ENCODE results near the gene RIPK1. TPM values are rescaled to one million over a fixed set of nuclear protein-coding genes. Genes with fewer than 3 reads are reported as not detected.

Gene RIPK1
- total and polyA plus RNA-seq, 8 donors, result 18.9 to 24.9 (median 22.4) TPM

DNA sequence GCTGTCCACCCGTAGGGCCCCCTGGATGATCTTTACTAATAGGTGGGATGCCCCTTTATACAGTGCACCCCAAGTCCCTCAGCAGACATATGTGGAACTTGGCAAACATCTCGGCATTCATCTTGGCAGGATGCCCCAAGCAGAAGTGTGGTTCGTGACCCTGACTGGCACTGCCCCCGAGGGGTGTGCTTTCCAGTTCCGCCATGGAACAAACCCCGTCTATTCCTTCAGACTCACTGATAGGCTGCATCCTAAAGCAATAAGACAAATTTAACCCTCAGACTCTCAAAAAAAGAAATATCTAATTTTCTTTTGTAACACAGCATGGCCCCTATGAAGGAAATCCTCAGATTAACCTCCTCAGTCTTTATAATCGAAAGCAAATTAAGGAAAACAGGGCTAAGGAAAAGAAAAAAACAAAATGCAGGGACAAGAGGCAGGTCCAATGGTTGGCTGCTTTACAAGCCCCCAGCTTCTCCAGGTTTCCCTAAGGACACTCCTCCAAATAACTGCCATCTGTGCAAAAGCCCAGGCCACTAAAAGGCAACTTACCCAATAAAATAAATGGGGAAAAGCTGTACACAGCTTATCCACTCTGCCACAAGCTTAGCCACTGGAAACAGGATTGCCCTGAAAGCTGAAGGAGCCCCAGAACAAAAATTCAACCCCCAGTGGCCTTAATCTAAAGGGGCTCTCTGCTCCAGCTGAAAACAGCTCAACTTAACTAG, 30.5 kb upstream of the RIPK1 start:
- TF ChIP-seq CTCF (IDR thresholded peaks at IDR 0.05), result no peak
- Histone ChIP-seq H3K27me3 (no peaks in the 10 kb centered on the region), H3K9me3 (no peaks in the 10 kb centered on the region), H3K4me3 (no peak overlapping the region), H3K27ac (no peak overlapping the region), H3K36me3 (no peaks in the 10 kb centered on the region), H3K4me1 (peaks cover 0 to 15% of the 10 kb centered on the region in 2 donors)
- DNase-seq (no peak), ATAC-seq (no peak)
- intact Hi-C loops (cut with DNase I), result no loop called here

GRCh38 chr6:3039384-3039783, 28.9 kb upstream of the RIPK1 start:
- Histone ChIP-seq H3K9me3 (no peaks in the 10 kb centered on the region), H3K27me3 (no peaks in the 10 kb centered on the region), H3K4me3 (no peak overlapping the region), H3K27ac (no peak overlapping the region), H3K4me1 (peaks cover 0 to 15% of the 10 kb centered on the region in 2 donors), H3K36me3 (no peaks in the 10 kb centered on the region)
- TF ChIP-seq CTCF (IDR thresholded peaks at IDR 0.05), result no peak
- intact Hi-C loops (cut with DNase I), result no loop called here
- ATAC-seq (no peak), DNase-seq (no peak)

- DNase-seq (no peak), ATAC-seq (no peak)
- Histone ChIP-seq H3K27ac (no peak overlapping the region), H3K9me3 (no peaks in the 10 kb centered on the region), H3K4me1 (peaks cover 0 to 20% of the 10 kb centered on the region in 2 donors), H3K36me3 (no peaks in the 10 kb centered on the region), H3K27me3 (no peaks in the 10 kb centered on the region), H3K4me3 (no peak overlapping the region)
- TF ChIP-seq CTCF (IDR thresholded peaks at IDR 0.05), result no peak
- intact Hi-C loops (cut with DNase I), result no loop called here
These were observed 27.1 kb upstream of the RIPK1 start for GRCh38 chr6:3041147-3041546.

DNA sequence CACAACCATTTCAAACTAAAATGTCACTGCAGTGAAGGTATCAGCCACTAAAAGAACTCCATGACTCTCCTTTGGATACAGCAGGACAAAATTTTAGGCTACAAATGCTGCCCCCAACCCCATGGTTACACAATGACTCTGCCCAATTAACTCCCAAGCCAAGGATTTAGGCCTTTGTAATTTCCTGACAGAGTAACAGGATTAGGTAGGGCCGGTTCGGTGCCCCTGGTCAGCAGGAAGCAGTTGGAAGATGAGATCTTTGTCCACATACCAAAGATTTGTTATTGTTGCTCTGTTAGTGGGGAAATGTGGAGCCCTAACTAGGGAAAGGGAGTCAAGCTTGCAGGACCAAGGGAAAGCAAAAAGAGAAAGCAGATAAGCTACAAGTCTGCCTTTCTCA, 26.7 kb upstream of the RIPK1 start:
- H3K27me3 ChIP-seq, result no peaks in the 10 kb centered on the region
- H3K27ac ChIP-seq, result no peak overlapping the region
- no peak overlapping the region for H3K4me3 ChIP-seq
- H3K4me1 ChIP-seq, result peaks cover 0 to 25% of the 10 kb centered on the region in 2 donors
- no peaks in the 10 kb centered on the region for H3K9me3 ChIP-seq
- no peak for DNase-seq
- no peaks in the 10 kb centered on the region for H3K36me3 ChIP-seq
- intact Hi-C loops (cut with DNase I), result no loop called here
- no peak for TF ChIP-seq CTCF (IDR thresholded peaks at IDR 0.05)
- no peak for ATAC-seq

- H3K27ac ChIP-seq, result no peak overlapping the region
- intact Hi-C loops (cut with DNase I), result no loop called here
These were observed 22.9 kb upstream of the RIPK1 start for GRCh38 chr6:3045369-3045768.

More at GRCh38 chr6:3045369-3045768, 22.9 kb upstream of the RIPK1 start:
- Histone ChIP-seq H3K36me3 (no peaks in the 10 kb centered on the region), H3K27me3 (no peaks in the 10 kb centered on the region), H3K4me1 (peaks cover 0 to 11% of the 10 kb centered on the region in 2 donors), H3K4me3 (no peak overlapping the region), H3K9me3 (no peaks in the 10 kb centered on the region)
- ATAC-seq, result no peak
- no peak for TF ChIP-seq CTCF (IDR thresholded peaks at IDR 0.05)
- DNase-seq, result no peak

All from left lung (tissue), 10 donors.